Bone marrow (tissue), 2 donors: ENCODE data around the gene MYLIP.

Experiments used
- DNase-seq, 2 donors: peaks; one replicate each; lab custom pipeline; 2025; lab: John Stamatoyannopoulos, UW

The MYLIP gene

DNA sequence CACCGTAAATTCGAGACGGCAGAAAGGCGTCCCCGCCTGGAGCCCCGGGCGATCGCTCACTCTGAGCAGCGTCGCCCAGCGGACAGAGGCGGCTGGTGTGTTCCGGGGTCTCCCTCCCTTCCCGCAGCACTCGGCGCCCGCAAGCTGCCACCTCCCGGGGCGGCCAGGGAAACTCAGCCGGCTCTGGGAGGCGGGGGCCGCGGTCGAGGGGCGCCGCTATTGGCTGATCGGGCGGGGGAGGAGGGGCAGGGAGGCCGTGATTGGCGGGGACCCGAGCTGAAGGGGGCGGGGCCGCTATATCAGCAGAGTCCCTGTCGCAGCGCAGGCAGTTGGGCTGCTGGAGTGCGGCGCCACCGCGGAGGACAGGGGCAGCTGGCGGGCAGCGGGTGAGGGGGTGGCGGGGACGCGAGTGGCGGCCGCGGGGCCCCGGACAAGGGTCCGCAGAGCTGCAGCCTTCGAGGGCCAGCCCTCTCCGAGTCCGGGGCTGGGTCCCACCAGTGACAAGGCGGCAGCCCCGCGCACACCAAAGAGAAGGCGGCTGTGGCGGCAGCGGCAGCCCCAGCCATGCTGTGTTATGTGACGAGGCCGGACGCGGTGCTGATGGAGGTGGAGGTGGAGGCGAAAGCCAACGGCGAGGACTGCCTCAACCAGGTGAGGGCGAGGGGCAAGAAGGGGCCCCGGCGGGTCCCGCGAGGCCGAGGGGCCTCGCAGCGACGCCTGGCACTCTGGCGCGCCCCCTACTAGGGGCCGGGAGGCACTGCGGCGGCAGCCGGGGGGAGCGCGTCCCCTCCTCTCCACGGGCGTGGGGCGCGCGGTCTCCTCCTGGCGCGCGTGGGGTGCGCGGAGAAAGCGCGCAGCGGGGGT is at the start of gene MYLIP:
Gene MYLIP (plus strand): TSS at position 328 of the 864 bp plus-strand sequence. CDS start 237 bp downstream, at position 565.
- DNase-seq, result peak; percentile 87 to 92

- DNase-seq, result no peak
Measured at GRCh38 chr6:16079354-16079753, 49.5 kb upstream of the MYLIP start.

- DNase-seq, result no peak
Measured at GRCh38 chr6:16080204-16080603, 48.7 kb upstream of the MYLIP start.

- DNase-seq, result no peak
Measured at GRCh38 chr6:16081326-16081725, 47.6 kb upstream of the MYLIP start.

DNA sequence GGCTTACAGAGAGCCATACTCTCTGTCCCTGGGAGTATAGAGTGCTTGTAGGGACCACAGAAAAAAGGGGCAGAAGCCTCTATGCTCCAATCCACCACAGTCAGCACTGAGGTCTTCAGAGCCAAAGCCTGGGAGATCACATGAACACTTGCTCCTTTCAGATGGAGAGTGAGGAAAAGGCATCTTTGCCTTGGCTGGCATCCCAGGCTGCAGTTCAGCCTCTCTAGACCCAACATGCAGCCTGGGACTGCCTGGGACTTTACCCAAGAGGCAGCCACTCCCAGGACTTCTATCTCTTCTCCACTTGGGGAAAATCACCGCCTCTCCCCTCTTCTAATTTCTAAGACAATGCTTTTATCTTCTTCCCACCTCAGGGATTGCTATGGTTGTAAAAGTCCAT is 46.5 kb upstream of the MYLIP start:
- DNase-seq, result no peak

GRCh38 chr6:16086965-16087364 is 41.9 kb upstream of the MYLIP start:
- DNase-seq, result no peak

DNA sequence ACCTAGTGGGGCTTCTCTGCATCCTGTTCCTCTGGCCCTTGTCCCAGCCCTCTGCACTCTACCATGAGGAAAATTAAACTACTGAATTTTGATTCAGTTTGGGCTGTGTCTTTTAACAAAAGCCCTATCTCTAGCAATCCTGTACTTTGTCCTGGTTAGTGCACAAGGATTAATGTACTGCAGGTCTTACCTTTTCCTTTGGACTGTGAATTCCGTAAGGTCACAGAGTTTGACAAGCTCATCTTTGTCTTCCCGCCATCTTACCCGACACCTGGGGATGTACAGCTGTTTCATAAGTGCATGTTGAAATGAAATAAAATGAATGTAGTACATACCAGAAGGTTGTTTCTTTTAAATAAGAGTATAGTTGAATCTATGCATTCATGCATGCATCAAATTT is 41.5 kb upstream of the MYLIP start:
- no peak for DNase-seq

GRCh38 chr6:16088409-16088808 is 40.5 kb upstream of the MYLIP start:
- DNase-seq, result no peak

GRCh38 chr6:16089232-16090062 is 39.4 kb upstream of the MYLIP start:
- no peak for DNase-seq

DNA sequence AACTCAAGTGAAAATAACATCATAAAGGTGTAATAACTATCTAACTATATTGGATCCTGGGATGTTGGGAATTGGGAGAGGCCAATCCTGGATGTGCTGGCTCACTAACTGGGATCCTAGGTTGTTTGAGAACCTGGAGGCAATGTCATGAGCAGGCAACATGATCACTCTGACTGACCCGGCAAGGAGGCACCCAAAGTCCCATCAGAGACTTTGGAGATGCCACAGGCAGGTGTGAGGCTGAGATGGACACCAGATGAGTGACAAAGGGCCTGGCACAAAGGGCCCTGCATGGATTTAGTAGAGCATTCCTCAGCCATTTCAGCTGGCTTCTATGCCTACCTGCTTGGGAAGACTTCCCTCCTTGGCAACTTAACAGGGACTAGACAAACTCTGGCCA is 38.4 kb upstream of the MYLIP start:
- no peak for DNase-seq

GRCh38 chr6:16090920-16091319 is 38.0 kb upstream of the MYLIP start:
- no peak for DNase-seq

GRCh38 chr6:16092140-16092539 is 36.7 kb upstream of the MYLIP start:
- DNase-seq, result peak in 1 of 2 donors; percentile 17

GRCh38 chr6:16092990-16093389 is 35.9 kb upstream of the MYLIP start:
- DNase-seq, result peak in 1 of 2 donors; percentile 41

- no peak for DNase-seq
Measured at GRCh38 chr6:16095180-16095579, 33.7 kb upstream of the MYLIP start.

DNA sequence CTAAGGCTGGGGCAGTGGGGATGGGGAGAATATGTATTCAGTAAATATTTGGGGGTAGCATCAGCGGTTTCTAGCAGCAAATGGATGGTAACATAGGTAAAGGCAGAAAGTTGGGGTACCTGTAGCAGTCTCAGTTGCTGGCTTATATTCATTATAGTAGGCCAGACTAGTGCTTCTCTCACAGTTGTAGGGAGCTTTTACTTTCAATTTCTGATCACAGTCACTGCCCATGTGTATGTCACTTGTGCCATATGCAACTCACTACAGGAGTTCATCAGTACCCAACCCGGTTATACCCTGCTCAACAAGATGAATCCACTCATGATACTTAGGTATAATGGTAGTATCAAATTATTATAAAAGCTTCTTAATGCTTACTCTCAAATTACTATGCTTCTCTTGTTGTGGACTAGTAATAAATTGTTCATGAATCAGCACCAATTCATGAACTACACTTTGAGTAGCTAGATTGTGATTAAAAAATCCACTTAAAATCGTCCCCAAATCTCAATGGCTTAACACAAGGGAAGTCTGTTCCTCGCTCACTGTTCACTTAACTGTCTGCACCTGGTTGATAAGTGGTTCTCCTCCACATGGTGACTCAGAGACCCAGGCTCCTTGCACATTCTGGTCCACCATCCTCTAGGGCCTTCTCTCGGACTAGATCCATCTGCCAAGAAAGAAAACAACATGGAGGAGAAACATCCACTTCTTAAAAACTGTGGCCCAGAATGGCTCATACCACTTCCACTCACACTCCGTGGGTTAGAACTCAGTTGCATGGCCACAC is 31.3 kb upstream of the MYLIP start:
- peak in 1 of 2 donors; percentile 6 for DNase-seq

DNA sequence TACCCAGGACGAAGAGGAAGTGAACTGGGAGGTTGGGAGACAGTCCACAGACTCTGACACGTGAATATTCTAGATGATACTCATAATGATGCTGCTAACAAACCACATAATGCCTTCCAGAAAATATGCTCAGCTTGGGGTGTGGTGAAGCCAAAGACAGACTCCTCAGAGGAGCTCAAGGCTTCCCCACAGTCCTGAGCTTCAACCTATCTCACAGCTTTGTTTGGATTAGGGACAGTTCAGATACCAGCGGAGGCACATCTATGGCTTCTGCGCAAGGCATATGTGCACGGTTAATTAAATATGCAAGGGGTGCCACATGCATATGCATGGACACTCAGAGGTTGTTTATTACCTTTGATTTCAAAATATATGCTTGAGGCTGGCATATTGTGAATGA is 30.7 kb upstream of the MYLIP start:
- DNase-seq, result no peak

- DNase-seq, result no peak
Measured at GRCh38 chr6:16102208-16102607, 26.7 kb upstream of the MYLIP start.

DNA sequence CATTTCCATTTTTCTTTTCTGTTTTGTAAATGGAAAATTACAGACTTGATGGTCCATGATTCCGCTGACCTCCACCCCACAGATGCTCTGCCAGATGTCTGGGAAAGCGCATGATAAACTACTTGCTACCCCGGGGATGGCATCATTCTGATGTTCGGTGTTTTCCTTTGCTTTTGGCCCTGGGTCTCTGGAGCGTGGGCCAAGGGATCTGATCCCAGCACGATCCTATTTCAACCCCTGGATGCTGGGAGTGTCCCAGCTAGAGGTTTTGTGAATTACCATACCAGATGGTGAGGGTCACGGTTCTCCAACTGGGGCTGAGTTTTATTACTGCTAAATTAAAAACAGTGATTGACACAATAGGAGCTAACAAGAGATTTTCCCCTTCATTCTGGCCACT is 25.2 kb upstream of the MYLIP start:
- no peak for DNase-seq

- no peak for DNase-seq
Measured at GRCh38 chr6:16104624-16105433, 24.1 kb upstream of the MYLIP start.

- DNase-seq, result no peak
Measured at GRCh38 chr6:16105854-16106253, 23.0 kb upstream of the MYLIP start.
